Measurements from ENCODE around the gene FCSK. TPM values are rescaled to one million over a fixed set of nuclear protein-coding genes. Genes with fewer than 3 reads are reported as not detected.

FCSK gene
- polyA plus RNA-seq, 1 experiment = 4.0 TPM

DNA sequence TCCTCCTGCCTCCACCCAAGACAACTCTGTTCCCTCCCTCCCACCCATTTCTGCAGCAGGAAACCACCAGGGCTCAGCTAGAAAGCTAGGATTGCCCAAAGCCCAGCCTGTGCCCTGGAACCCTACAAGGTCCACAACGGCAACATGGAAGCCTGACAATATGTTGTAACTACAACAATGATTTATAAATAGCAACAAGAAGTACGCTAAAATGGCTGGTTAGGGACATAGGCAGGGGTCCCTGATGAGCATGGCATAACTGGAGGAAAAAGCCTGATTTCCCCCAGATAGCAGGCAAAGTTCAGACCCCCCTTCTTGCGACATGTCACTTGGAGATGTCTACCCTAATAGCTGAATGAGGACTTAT is 22.1 kb upstream of the FCSK start:
- no peak overlapping the region for H3K4me3 ChIP-seq (ENCODE audit: low read depth, low read length)
- CTCF ChIA-PET = no interaction called here
- POLR2A ChIA-PET = interaction anchor here (0.5 to 3.3 kb wide), 3 partner anchors 15 to 51 kb away, joined by 3 to 15 read pairs (median 5); partner anchors contain the start of gene FCSK
- no peaks in the 10 kb centered on the region for H3K9me3 ChIP-seq (ENCODE audit: control insufficient read depth, insufficient read depth, low read length)
- DNase-seq (ENCODE audit: low read depth, low spot score) = no peak
- no peak for TF ChIP-seq CTCF (IDR thresholded peaks at IDR 0.05; ENCODE audit: low read depth, low read length)
- no peak overlapping the region for H3K27ac ChIP-seq (ENCODE audit: low read depth, low read length)
- H3K27me3 ChIP-seq (ENCODE audit: control insufficient read depth, insufficient read depth, low read length) = no peaks in the 10 kb centered on the region

DNA sequence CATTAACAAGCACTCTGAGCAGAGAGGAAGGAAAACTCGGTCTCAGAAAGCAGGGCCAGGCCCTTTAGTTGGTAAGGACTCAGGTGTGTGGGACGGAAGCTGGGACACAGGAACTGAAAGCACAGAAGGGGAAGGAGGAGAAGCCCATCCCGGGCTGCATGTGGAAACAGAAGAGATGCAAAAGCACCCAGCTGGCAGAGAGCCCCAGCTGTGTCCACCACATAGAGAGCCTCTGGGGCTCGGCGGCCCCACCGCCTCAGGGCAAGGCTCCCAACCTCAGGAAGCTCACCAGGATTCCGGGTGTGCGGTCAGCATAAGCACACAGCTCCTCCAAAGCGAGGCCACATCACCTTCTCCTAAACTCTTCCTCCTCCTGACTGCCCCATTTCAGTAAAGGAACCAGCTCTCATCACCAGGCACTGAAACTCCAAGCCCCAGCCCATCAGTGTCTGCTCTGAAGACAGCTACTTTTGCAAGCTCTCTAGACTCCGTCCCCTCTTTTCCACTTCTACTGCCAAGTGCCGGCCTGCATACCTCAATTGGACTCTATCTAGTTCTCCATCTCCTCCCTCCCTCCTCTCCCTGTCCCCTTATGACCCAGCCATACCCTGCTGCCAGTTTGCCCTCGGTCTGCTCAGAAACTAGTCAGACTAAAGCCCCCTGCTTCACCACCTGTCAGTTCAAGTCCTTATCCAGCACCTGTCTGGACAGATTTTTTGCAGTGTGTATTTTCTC is 21.5 kb upstream of the FCSK start:
- POLR2A ChIA-PET = interaction anchor here (0.5 to 3.3 kb wide), 3 partner anchors 16 to 52 kb away, joined by 3 to 15 read pairs (median 5); partner anchors contain the start of gene FCSK
- no peak for TF ChIP-seq CTCF (IDR thresholded peaks at IDR 0.05; ENCODE audit: low read depth, low read length)
- H3K27ac ChIP-seq (ENCODE audit: low read depth, low read length) = peak overlapping the region; percentile 31
- H3K27me3 ChIP-seq (ENCODE audit: control insufficient read depth, insufficient read depth, low read length) = no peaks in the 10 kb centered on the region
- CTCF ChIA-PET = interaction anchor here (0.6 kb wide), 1 partner anchor 64 kb away, joined by 5 read pairs; no protein-coding TSS in a partner anchor
- no peaks in the 10 kb centered on the region for H3K9me3 ChIP-seq (ENCODE audit: control insufficient read depth, insufficient read depth, low read length)
- no peak overlapping the region for H3K4me3 ChIP-seq (ENCODE audit: low read depth, low read length)
- DNase-seq (ENCODE audit: low read depth, low spot score) = no peak

DNA sequence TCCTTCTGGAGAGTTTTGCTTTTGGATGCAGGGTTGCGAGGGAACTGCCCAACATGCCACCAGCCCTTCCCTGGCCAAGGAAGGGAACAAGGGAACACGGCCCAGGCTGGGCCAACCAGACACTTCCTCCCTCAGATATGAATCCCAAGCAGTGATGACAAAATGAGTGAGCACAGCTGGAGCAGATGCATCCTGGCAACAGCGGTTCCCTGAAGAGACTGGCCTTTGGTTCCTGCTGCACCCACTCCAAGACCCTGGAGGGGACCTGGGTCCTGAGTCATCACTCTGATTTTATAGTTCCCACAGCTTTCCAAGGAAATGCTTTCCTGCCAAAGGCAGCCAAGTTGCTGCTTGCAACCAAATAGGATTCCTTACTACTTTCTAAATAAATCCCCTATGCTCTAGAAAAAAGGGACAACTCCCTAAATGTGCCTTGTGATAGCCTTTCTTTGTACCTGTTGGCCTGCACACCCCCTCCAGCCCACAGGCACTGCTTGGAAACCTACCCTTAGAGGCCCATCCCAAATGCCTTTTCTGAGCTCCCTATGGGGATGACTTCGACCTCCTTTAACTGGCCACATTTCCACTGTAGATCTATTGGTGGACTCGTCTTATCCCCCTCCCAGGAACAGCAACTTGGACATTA is 20.8 kb upstream of the FCSK start:
- Histone ChIP-seq H3K27ac (ENCODE audit: low read depth, low read length) (peak overlapping the region; percentile 39), H3K9me3 (ENCODE audit: control insufficient read depth, insufficient read depth, low read length) (no peaks in the 10 kb centered on the region), H3K27me3 (ENCODE audit: control insufficient read depth, insufficient read depth, low read length) (no peaks in the 10 kb centered on the region), H3K4me3 (ENCODE audit: low read depth, low read length) (no peak overlapping the region)
- ChIA-PET POLR2A (interaction anchor here (0.6 to 3.3 kb wide), 2 partner anchors 37 to 53 kb away, joined by 5 to 15 read pairs; no protein-coding TSS in a partner anchor), CTCF (interaction anchor here (0.6 kb wide), 1 partner anchor 64 kb away, joined by 5 read pairs; no protein-coding TSS in a partner anchor)
- DNase-seq (ENCODE audit: low read depth, low spot score) = no peak
- TF ChIP-seq CTCF (IDR thresholded peaks at IDR 0.05; ENCODE audit: low read depth, low read length) = no peak

GRCh38 chr16:70434484-70435260 is 19.7 kb upstream of the FCSK start:
- no peak for DNase-seq (ENCODE audit: low read depth, low spot score)
- ChIA-PET CTCF (no interaction called here), POLR2A (interaction anchor here (3.3 kb wide), 1 partner anchor 54 kb away, joined by 15 read pairs; no protein-coding TSS in a partner anchor)
- TF ChIP-seq CTCF (IDR thresholded peaks at IDR 0.05; ENCODE audit: low read depth, low read length) = no peak
- H3K4me3 ChIP-seq (ENCODE audit: low read depth, low read length) = no peak overlapping the region
- no peaks in the 10 kb centered on the region for H3K27me3 ChIP-seq (ENCODE audit: control insufficient read depth, insufficient read depth, low read length)
- no peak overlapping the region for H3K27ac ChIP-seq (ENCODE audit: low read depth, low read length)
- H3K9me3 ChIP-seq (ENCODE audit: control insufficient read depth, insufficient read depth, low read length) = no peaks in the 10 kb centered on the region
